Measurements from ENCODE around the gene RAB30.
"Not testable (repeated sequence)": the region's sequence is repeated elsewhere in the genome, so short reads cannot be mapped to it uniquely, and the experiment has no call there.

RAB30 gene

GRCh38 chr11:82981852-82982251 is 89.8 kb downstream of the RAB30 start:
- DNase-seq (ENCODE audit: low read depth) = no peak

DNA sequence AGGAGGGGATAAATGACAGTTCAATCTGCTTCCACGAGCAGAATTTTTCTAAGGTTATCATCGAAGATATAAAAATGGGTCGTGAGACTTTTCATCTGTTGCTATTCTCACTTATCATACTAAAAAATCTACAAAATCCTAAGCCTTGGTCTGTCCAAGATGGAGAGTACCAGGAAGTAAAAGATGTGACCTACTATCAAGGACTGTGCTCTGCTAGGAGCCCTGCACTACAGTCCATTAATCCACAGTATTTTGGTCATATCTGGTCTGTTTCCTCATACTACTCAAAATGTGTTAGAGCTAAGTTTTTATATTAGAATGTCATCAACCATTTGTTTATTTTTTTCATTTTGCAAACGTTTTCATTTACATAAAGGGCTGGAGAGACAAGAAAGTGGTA is 90.8 kb downstream of the RAB30 start:
- DNase-seq (ENCODE audit: low read depth) = no peak

DNA sequence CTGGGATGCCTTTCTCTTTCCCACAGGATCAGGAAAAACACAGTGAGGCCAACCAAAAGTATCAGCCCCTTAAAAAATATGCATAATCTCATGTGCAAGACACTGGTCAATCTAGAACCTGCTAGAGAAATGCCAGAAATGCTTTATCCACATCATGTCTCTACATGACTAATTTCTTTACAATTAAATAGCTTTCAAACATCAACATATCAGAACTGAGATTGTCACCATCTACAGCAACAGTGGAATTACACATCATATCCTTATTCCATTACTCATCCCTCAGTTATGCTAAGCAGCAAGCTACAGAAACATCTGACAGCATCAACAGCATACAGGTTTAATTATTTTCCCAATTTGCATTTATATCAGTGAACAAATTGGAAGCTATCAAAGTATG is 91.4 kb downstream of the RAB30 start:
- DNase-seq (ENCODE audit: low read depth) = no peak

DNA sequence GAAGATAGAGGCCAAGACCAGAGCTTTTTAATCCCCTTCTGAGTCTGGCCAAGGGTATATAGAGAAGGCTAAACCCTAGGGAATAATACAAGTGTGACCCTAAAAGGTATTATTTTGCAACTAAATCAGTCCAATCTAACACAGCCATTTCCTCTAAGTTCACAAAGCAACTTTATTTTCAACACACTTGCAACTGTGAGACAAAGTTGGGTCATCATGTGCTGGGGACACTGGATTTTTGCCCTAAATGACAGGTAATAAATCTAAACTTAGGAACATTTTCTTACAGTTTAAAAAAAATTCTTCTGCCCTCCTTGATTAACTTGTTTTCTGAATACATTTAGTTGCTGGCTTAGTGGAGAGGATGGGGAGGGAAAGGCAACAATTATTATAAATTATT is 91.9 kb downstream of the RAB30 start:
- no peak for DNase-seq (ENCODE audit: low read depth)

DNA sequence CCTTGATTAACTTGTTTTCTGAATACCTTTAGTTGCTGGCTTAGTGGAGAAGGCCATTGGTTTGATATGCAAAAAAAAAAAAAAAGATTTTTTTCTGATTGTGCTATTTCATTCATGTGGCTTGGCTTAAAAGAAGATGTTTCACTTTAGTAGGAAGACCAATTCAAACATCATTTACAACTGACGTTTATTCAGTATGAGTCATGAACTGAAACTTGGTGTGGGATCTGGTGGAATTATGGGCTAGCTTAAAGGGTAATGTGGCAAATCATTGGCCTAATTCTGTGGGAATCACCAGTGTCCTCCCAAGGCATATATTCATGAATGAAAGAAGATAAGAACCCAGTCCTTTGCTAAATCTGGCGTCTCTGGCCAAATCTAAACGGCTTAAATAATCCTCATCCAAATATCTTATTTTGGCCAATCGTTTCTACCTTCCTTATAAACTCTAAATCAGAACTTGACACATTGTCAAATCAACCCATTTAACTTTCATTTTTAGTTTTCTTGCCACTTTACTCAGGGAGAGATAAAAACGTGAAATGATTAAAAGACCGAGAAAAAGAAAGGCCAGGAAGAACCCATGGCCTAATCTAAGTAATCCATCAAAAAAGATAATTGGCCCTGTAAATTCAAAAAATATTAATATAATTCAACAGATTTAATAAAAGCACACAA is 93.1 kb downstream of the RAB30 start:
- no peak for DNase-seq (ENCODE audit: low read depth)

DNA sequence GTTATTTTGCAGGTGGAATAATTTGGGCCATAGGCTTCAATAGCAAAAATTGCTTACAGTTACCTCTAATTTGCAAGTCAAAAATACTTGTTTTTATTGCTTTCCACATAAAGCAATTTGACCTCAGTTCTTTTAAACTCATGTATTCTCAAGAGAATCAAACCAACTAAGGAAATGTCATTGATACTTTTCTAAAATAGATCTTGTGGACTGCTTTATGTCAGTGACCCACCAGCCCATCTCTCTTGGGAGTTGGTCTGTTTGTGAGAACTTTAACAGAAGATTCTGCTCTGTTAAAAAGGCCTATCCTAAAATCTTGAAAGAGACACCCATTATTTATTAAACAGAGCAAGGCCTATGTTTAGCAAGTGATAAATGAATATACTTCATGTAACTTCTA is 94.9 kb downstream of the RAB30 start:
- DNase-seq (ENCODE audit: low read depth) = no peak

DNA sequence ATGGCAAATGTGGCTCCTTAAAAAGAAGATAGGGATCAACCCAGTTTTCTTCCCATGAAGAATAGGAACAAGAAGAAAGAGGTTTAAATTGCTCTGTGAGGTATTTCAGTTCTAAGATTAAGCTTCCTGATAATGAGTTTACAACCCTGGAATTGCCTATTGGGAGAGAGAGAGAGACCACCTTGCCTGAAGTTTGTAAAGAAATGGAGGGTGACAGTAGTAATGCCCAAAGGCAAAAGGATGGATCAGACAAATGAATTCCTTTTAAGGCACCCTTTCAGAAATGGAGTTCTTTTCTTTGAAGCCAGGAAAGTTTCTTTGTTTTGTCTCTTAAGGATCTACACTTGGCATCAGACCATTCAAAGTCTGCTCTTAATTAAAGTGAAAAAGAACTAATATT is 95.8 kb downstream of the RAB30 start:
- no peak for DNase-seq (ENCODE audit: low read depth)

GRCh38 chr11:82974851-82975250 is 96.8 kb downstream of the RAB30 start:
- DNase-seq (ENCODE audit: low read depth) = no peak

GRCh38 chr11:82974135-82974534 is 97.6 kb downstream of the RAB30 start:
- DNase-seq (ENCODE audit: low read depth) = no peak

- no peak for DNase-seq (ENCODE audit: low read depth)
Observed at GRCh38 chr11:82972103-82972502, 99.6 kb downstream of the RAB30 start.

DNA sequence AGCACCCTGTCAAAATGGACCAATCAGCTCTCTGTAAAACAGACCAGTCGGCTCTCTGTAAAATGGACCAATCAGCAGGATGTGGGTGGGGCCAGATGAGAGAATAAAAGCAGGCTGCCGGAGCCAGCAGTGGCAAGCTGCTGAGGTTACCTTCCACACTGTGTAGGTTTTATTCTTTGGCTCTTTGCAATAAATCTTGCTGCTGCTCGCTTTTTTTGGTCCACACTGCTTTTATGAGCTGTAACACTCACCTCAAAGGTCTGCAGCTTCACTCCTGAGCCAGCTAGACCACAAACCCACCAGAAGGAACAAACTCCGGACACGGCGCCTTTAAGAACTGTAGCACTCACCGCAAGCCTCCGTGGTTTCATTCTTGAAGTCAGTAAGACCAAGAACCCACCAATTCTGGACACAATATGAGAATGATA is 100.2 kb downstream of the RAB30 start:
- not testable (repeated sequence) for DNase-seq (ENCODE audit: low read depth)

GRCh38 chr11:82970507-82971083 is 101.1 kb downstream of the RAB30 start:
- DNase-seq (ENCODE audit: low read depth) = not testable (repeated sequence)

GRCh38 chr11:82969811-82970210 is 101.9 kb downstream of the RAB30 start:
- DNase-seq (ENCODE audit: low read depth) = no peak

- no peak for DNase-seq (ENCODE audit: low read depth)
Observed at GRCh38 chr11:82967381-82967780, 104.3 kb downstream of the RAB30 start.

- DNase-seq (ENCODE audit: low read depth) = not testable (repeated sequence)
Observed at GRCh38 chr11:82962021-82962420, 109.7 kb downstream of the RAB30 start.

DNA sequence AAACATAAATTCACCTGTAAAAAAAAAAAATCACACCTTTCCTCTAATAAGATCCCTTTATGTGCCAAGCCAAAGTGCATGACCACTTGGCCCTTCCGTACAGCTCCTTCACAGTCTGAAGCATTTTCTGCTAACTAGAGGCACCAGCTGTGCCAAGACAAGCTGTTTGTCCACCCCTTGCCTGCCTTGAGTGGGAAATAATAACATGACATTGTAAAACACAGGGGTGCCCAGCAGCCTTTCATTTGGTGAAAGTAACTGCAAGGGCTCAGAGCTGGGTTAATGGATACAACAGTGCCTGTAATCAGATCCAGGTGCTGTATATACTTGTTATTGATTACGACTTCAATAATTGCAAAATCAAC is 110.9 kb downstream of the RAB30 start:
- DNase-seq (ENCODE audit: low read depth) = no peak

DNA sequence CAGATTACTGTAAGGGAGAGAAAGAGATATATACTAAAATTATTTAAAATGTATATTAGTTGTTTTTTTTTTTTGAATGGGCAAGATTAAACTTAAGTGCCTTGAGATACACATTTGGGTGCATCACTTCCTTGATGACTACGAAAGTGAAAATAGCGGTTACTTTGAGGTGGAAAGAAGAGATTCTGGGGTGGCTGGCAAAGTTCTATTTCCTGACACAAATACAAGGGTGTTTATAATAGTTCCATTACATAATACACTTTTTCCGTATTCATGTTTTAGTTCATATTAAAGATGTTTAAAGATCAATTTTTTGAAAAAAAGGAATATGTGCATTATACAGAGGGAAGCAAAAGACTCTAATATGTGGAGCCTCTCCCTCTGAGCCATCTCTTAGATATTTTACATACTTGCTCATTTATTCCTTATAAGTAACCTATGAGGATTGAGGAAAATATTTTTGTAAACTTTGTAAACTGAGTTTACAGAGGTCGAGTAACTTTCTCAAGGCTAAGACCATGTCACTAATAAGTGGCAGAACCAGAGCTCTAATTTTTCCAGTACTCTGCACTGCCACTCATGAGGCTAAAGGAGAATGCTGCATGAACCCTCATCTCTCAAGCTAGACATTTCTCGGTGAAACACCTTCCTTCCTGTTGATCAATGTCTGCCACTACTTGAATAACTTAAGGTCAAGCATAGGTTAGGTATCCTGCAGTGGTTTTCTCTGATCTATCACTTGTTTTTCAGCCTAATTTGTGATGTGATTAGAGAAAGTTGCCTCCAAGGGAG is 111.5 kb downstream of the RAB30 start:
- no peak for DNase-seq (ENCODE audit: low read depth)

DNA sequence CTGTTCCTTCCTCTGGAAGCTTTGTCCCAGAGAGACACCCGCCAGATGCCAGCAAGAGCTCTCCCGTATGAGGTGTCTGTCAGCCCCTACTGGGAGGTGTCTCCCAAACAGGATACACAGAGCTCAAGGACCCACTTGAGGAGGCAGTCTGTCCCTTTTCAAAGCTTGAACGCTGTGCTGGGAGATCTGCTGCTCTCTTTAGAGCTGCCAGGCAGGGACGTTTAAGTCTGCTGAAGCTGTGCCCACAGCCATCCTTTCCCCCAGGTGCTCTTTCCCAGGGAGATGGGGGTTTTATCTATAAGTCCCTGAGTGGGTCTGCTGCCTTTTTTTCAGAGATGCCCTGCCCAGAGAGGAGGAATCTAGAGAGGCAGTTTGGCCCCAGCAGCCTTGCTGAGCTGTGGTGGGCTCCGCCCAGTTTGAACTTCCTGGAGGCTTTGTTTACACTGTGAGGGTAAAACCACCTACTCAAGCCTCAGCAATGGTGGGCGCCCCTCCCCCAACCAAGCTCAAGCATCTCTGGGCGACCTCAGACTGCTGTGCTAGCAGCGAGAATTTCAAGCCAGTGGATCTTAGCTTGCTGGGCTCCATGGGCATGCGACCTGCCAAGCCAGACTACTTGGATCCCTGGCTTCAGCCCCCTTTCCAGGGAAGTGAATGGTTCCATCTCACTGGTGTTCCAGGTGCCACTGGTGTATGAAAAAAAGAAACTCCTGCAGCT is 115.8 kb downstream of the RAB30 start:
- DNase-seq (ENCODE audit: low read depth) = peak; percentile 16

- DNase-seq (ENCODE audit: low read depth) = not testable (repeated sequence)
Observed at GRCh38 chr11:82950502-82950901, 121.2 kb downstream of the RAB30 start.

- DNase-seq (ENCODE audit: low read depth) = no peak
Observed at GRCh38 chr11:82949352-82949751, 122.3 kb downstream of the RAB30 start.

DNA sequence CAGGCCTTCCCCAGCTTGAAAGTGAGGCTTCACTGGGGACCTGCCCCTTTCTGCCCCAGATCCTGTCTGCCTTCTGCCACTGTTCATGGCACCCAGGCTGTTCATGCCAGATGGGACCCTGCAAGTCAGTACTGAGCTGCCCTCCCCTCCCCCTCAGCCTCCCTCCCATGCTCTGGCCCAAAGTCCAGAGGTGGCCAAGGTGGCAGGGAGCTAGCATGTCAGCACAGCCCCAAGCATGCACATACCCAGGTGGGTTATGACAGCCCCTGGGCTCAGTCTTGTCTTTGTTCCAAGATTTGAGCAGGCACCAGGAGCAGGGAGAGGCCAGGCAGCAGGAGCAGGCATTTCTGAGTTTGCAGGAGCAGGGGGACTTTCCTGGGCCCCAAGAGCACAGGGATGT is 126.0 kb downstream of the RAB30 start:
- DNase-seq (ENCODE audit: low read depth) = no peak

- not testable (repeated sequence) for DNase-seq (ENCODE audit: low read depth)
Observed at GRCh38 chr11:82945041-82945440, 126.7 kb downstream of the RAB30 start.

DNA sequence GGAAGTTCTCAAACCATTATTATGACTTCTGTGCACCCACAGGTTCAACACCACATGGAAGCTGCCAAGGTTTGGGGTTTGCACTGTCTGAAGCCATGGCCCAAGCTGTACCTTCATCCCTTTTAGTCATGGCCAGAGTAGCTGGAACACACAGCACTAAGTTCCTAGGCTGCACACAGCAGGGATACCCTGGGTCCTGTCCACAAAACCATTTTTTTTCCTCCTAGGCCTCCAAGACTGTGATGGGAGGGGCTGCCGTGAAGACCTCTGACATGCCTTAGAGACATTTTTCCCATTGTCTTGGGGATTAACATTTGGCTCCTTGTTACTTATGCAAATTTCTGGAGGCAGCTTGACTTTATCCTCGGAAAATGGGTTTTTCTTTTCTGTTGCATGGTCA is 127.5 kb downstream of the RAB30 start:
- DNase-seq (ENCODE audit: low read depth) = no peak

All from stimulated activated CD8-positive, alpha-beta memory T cell treated with anti-CD3 and anti-CD28 coated beads, Interleukin-15, amount 100 ng/mL, for 24 hours (primary cell).